ENCODE data around the gene GIPC2. TPM values are rescaled to one million over a fixed set of nuclear protein-coding genes. Genes with fewer than 3 reads are reported as not detected.

The GIPC2 gene
- polyA plus RNA-seq, 1 donor (not counting 4 experiments of a cell fraction or from before 2014, with no cell fraction given) = 0.28 TPM

DNA sequence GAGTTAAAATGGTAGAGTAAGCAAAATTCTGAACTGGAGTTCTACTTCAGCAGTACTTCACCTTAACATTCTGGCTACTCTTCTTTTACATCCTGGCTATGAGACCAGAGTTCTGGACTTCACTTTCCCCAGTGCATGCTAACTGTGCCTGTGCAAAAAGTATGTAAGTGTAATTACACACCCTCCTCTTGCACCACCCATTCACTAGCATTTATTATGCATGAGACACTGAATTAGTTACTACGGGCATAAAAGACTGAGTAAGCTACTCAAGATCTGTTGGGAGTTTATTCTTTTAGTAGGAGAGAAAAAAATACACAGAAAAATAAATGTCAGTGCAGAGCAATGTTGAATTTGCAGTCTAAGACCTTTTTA is 87.2 kb downstream of the GIPC2 start:
- H3K79me2 ChIP-seq (ENCODE audit: control insufficient read depth, insufficient read depth, low read length) = no peaks in the 10 kb centered on the region
- H3K27ac ChIP-seq (ENCODE audit: control insufficient read depth, insufficient read depth, low read length) = no peak overlapping the region
- H3K9me1 ChIP-seq (ENCODE audit: control insufficient read depth, extremely low read depth, insufficient read depth, low read length) = no peaks in the 10 kb centered on the region
- no peak overlapping the region for H3K4me3 ChIP-seq (ENCODE audit: control insufficient read depth in 2 of 3, extremely low read depth in 1 of 3, insufficient read depth in 2 of 3, low read depth in 1 of 3, low read length in 3 of 3)
- DNase-seq (ENCODE audit: low read depth, low spot score) = no peak
- no peak for FAIRE-seq
- dilution Hi-C loops (cut with MboI; ENCODE audit: extremely low pct_ligation_motif_present, low sequenced_read_pairs) = no loop called here
- no peak overlapping the region for H2AFZ ChIP-seq (ENCODE audit: control insufficient read depth, low read length)
- H4K20me1 ChIP-seq (ENCODE audit: control insufficient read depth, extremely low read depth, insufficient read depth, low read length) = no peaks in the 10 kb centered on the region
- H3K27me3 ChIP-seq (ENCODE audit: control insufficient read depth, extremely low read depth, insufficient read depth, low read length) = no peaks in the 10 kb centered on the region
- no peaks in the 10 kb centered on the region for H3K4me1 ChIP-seq (ENCODE audit: control insufficient read depth, extremely low read depth, insufficient read depth, low read length)
- no peak overlapping the region for H3K9ac ChIP-seq (ENCODE audit: control insufficient read depth, extremely low read depth, insufficient read depth, low read length)
- no peaks in the 10 kb centered on the region for H3K9me3 ChIP-seq (ENCODE audit: control insufficient read depth, low read depth, low read length)
- no peak for TF ChIP-seq EZH2 (IDR thresholded peaks at IDR 0.05; ENCODE audit: low read length)
- TF ChIP-seq, protein P1, sequence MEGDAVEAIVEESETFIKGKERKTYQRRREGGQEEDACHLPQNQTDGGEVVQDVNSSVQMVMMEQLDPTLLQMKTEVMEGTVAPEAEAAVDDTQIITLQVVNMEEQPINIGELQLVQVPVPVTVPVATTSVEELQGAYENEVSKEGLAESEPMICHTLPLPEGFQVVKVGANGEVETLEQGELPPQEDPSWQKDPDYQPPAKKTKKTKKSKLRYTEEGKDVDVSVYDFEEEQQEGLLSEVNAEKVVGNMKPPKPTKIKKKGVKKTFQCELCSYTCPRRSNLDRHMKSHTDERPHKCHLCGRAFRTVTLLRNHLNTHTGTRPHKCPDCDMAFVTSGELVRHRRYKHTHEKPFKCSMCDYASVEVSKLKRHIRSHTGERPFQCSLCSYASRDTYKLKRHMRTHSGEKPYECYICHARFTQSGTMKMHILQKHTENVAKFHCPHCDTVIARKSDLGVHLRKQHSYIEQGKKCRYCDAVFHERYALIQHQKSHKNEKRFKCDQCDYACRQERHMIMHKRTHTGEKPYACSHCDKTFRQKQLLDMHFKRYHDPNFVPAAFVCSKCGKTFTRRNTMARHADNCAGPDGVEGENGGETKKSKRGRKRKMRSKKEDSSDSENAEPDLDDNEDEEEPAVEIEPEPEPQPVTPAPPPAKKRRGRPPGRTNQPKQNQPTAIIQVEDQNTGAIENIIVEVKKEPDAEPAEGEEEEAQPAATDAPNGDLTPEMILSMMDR (optimal IDR thresholded peaks at IDR 0.05 in 1 of 3, IDR thresholded peaks at IDR 0.05 in 1 of 3, conservative IDR thresholded peaks at IDR 0.05 in 1 of 3; ENCODE audit: extremely low read depth in 1 of 3, insufficient read depth in 2 of 3, low read length in 3 of 3) = no peak
- no peak overlapping the region for H3K4me2 ChIP-seq (ENCODE audit: control insufficient read depth, extremely low read depth, insufficient read depth, low read depth, low read length)
- no peaks in the 10 kb centered on the region for H3K36me3 ChIP-seq (ENCODE audit: control insufficient read depth in 2 of 2, extremely low read depth in 1 of 2, insufficient read depth in 2 of 2, low read length in 2 of 2)

DNA sequence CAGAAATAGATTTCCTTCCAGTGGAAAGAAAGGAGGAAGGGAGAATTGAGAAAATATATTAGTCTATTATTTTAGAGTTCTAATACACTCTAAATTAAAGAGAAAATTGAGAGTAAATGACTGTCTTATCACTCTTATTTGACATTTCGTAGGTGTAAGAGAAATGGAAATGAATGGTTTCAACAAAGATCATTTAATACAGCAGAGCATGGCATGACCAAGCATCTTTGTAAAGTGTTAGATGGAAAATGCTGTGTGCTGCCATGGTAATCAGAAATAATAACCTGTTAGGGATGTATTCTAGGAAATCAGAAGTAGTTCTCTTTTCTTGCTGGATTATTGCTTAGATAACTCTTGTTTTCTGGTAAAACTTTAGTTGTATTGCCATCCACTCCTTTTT is 90.9 kb downstream of the GIPC2 start:
- Histone ChIP-seq H3K4me3 (ENCODE audit: control insufficient read depth in 2 of 3, extremely low read depth in 1 of 3, insufficient read depth in 2 of 3, low read depth in 1 of 3, low read length in 3 of 3) (no peak overlapping the region), H2AFZ (ENCODE audit: control insufficient read depth, low read length) (no peak overlapping the region), H3K27ac (ENCODE audit: control insufficient read depth, insufficient read depth, low read length) (no peak overlapping the region), H3K79me2 (ENCODE audit: control insufficient read depth, insufficient read depth, low read length) (no peaks in the 10 kb centered on the region), H4K20me1 (ENCODE audit: control insufficient read depth, extremely low read depth, insufficient read depth, low read length) (no peaks in the 10 kb centered on the region), H3K9me1 (ENCODE audit: control insufficient read depth, extremely low read depth, insufficient read depth, low read length) (no peaks in the 10 kb centered on the region), H3K27me3 (ENCODE audit: control insufficient read depth, extremely low read depth, insufficient read depth, low read length) (no peaks in the 10 kb centered on the region), H3K9ac (ENCODE audit: control insufficient read depth, extremely low read depth, insufficient read depth, low read length) (no peak overlapping the region), H3K4me2 (ENCODE audit: control insufficient read depth, extremely low read depth, insufficient read depth, low read depth, low read length) (no peak overlapping the region), H3K36me3 (ENCODE audit: control insufficient read depth in 2 of 2, extremely low read depth in 1 of 2, insufficient read depth in 2 of 2, low read length in 2 of 2) (no peaks in the 10 kb centered on the region), H3K4me1 (ENCODE audit: control insufficient read depth, extremely low read depth, insufficient read depth, low read length) (no peaks in the 10 kb centered on the region), H3K9me3 (ENCODE audit: control insufficient read depth, low read depth, low read length) (no peaks in the 10 kb centered on the region)
- DNase-seq (ENCODE audit: low read depth, low spot score) (no peak), FAIRE-seq (no peak)
- dilution Hi-C loops (cut with MboI; ENCODE audit: extremely low pct_ligation_motif_present, low sequenced_read_pairs) = no loop called here
- TF ChIP-seq EZH2 (IDR thresholded peaks at IDR 0.05; ENCODE audit: low read length) = no peak
- TF ChIP-seq, protein P1 (optimal IDR thresholded peaks at IDR 0.05 in 1 of 3, IDR thresholded peaks at IDR 0.05 in 1 of 3, conservative IDR thresholded peaks at IDR 0.05 in 1 of 3; ENCODE audit: extremely low read depth in 1 of 3, insufficient read depth in 2 of 3, low read length in 3 of 3) = no peak

Measured in keratinocyte (primary cell).